GM18498 (cell line): ENCODE data around the gene ZNF420.
"Not testable (repeated sequence)": the region's sequence is repeated elsewhere in the genome, so short reads cannot be mapped to it uniquely, and the experiment has no call there.

ENCODE experiments used
- ATAC-seq: cut with Tn5 transposase; IDR thresholded peaks from one replicate; pipeline ENCODE4 v1.9.1; 2021; ENCODE audit warnings: mild to moderate bottlenecking, moderate library complexity; ENCODE audit not compliant: unreplicated experiment

Gene ZNF420

DNA sequence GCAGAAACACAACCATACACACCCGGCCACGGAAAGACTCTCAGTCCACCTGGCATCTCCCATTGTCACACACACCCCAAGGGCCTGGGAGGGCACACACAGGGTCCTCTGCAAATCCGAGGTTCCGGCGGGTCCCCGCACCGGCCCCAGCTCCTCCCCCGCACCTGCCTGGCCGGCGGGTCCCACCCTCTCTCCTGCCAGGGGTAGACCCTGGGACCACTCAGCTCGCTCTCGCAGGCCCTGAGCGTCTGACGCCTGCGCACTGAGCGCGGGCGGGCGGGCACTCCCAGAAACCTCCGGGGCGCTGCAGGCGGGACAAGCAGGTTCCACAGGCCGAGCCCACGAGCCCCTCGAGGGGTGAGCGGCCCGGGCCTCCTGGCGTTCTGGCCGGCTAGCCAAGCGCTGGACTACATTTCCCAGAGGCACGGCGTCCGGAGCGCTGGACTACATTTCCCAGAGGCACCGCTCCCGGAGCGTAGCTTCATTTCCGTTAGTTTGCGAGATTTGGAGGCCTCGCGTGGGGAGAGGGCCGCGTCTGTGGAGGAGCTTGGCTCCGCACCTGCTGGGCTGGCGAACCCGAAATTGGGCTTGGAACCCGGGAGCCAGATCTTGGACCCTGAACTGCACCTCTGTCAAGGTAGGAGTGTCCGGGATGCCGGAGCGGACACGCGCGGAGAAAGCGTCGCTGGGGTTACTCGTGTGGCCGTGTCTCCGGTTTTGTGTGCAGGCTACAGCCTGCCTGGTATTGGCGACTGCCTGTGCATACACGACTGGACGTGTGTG, at the start of gene ZNF420:
Gene ZNF420 (plus strand): TSS at position 500 of the 783 bp plus-strand sequence. CDS start 10,686 bp downstream, outside the sequence.
- peak; percentile 97 for ATAC-seq

DNA sequence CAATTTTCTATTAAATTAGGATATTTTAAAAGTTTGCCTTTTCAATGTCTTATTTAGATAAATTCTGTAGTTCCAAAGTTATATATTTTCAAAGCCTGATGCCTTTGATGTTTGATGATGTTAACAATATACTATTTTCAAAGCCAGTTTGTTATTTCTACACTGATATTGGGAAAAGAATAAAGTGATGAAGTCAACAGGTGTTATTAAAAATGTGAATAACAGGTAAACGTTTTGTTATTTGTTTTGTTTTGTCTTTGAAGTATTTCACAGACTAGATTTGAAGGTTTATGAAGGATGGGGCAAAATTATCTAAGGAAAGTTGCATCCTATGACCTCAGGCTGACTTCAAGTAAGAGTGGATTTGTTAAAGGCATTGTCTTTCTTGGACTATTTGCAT, 33.1 kb upstream of the ZNF420 start:
- no peak for ATAC-seq

DNA sequence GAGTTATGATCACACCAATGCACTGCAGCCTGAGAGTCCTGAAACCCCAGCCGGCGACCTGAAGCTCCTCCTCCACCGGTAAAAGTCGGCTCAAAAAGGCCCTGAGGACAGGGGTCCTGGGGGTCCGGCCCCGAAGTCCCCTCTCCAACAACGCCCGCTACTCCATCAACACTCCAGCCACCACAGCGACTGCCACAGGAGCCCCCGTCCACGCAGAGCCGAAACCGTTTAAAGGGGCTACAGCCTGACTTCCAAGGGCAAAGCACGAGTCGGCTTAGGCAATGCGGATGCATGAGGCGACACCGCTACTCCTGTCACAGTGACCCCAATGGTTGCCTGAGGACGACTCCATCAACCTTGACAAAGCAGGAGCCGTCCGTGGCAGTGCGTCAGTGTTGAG, 22.9 kb upstream of the ZNF420 start:
- no peak for ATAC-seq

DNA sequence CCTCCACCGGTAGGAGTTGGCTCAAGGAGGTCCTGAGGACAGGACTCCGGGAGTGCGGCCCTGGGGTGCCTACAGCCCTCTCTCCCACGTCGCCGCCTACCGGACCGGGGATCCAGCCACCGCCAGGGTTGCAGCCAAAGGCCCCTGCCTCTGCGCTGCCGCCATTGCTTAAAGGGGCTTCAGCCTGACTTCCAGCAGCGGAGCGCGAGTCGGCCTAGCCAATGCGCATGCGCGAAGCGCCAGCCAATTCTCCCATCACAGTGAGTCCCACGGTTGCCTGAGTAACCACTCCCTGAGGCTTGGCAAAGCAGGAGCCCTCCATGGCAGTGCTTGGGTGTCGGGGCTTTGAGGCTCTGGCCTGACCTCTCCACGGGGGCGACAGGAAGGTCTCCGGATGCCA, 21.5 kb upstream of the ZNF420 start:
- ATAC-seq = no peak

DNA sequence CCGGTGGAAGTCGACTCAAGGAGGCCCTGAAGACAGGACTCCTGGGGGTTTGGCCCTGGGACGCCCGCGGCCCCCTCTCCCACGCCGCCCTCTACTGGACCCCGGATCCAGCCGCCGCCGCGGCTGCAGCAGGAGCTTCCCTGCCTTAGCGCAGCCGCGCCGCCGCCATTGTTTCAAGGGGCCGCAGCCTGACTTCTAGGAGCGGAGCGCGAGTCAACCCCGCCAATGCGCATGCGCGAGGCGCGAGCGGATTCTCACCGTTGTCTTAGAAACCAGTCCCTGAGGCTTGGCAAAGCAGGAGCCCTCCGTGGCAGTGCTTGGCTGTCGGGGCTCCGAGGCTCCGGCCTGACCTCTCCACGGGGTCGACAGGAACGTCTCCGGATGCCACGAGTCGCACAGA, 19.1 kb upstream of the ZNF420 start:
- no peak for ATAC-seq

DNA sequence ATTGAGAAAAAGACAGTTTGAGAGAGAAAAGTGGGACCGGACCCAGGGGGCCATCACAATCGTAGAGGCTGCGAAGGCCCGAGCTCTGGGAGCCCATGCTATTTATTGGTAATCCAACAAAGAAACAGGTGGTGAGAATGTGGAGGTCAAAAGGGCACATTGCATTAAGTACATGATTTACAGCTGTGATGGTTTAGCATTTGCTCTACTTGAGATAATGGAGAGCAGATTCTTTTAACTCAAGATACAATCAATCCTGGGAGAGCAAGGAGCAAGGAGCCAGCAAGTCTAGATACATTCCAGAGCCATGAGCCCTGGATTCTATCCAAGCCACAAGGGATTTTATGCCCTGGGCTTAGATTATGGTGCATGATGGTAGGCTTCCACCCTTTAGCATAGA, 13.3 kb upstream of the ZNF420 start:
- ATAC-seq = not testable (repeated sequence)

DNA sequence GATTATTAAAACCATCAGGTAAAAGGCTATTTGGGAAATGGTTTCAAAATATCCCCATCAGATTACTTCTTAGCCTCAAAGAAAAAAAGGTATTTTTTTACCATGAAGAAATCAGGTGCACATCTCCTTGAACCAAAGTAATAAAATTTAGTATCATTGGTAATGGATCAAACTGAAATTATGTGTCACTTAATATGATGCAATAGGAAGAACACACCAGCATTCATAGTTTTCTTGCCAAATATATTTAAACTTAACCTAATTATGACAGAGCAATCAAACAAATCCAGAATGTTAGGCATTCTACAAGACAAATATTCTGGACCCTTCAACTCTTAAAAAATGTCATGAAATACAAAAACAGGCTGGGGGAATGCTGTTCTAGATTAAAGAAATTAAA, 4.1 kb upstream of the ZNF420 start:
- no peak for ATAC-seq

DNA sequence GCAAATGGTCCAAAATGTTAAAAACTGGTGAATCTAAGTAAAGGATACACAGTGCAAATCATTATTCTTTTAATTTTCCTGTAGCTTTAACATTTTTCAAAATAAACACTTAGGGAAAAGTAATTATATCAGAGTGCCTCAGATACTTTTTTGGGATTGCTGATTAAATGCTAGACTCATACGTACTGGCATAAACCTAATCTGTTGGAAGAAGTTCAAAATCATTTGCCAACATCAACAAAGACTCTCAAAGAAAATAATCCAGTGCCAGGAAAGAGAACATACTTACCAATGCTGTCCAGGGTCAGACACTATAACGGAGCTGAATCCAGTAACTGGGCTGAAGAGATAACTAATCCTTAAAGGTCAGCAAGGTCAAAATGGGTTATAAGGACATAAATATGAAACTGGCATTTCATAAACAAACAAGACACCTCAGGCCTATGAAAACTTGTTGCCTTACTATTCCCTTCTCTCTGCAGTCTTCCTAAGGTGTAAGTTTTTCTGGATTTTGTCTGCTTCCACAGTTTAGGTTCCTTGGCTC, 3.3 kb upstream of the ZNF420 start:
- ATAC-seq = no peak

DNA sequence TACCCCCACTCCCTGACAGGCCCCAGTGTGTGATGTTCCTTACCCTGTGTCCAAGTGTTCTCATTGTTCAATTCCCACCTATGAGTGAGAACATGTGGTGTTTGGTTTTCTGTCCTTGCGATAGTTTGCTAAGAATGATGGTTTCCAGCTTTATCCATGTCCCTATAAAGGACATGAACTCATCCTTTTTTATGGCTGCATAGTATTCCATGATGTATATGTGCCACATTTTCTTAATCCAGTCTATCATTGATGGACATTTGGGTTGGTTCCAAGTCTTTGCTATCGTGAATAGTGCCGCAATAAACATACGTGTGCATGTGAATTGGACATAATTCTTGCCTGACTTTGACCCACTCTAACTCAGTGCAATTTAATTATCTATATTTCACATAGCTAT, 1.7 kb upstream of the ZNF420 start:
- not testable (repeated sequence) for ATAC-seq

DNA sequence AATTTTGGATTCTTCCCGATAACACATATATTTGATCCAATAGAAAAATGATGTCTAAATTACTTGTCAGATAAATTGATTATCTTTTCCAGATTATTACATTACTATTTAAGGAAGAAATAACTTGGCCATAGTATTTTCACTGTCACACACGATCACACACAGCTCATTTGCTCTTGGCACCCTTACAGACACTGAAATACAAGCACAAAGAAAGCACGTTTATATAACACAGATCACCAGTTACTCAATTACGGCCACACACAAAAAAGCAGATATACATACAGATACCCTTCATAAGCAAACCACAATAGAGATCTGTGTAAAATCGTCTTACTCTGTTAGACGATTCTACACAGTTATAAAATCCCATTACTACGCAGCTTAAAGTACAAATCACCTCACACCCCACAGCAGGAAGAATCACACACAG, 716 bp upstream of the ZNF420 start:
- no peak for ATAC-seq

DNA sequence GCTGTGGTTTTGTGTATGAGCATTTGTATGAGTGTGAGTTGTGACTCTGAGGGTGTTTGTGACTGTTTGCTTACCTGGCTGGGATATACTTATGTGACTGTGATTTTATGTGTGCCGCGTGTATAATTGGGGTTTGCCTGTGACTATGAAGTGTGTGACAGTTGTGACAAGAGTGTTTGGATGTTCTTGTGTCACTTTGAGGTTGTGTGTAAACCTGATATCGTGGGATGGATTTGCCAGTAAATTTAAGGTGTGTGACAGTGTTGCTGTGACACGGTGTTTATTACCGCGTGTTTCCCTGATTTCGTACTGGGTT, 442 bp downstream of the ZNF420 start:
- no peak for ATAC-seq

DNA sequence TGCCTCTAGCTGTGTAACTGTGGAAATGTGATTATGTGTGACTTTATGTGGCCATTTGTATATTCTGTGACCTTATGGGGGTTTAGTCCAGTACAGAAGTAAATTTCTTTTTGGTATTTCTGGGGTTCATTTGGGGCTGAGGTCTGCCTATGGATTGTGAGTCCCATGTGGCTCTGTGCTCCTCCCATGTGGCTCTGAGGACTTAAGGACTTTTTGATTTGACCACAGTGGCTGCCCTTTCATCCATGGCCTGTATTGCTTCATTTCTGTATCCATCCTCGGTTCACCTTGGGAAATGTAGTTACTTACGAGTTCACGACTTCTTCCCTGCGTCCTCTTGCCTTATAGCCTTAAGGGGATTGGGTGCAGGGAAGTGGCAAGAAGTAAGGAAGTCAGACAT, 1.0 kb downstream of the ZNF420 start:
- no peak for ATAC-seq

DNA sequence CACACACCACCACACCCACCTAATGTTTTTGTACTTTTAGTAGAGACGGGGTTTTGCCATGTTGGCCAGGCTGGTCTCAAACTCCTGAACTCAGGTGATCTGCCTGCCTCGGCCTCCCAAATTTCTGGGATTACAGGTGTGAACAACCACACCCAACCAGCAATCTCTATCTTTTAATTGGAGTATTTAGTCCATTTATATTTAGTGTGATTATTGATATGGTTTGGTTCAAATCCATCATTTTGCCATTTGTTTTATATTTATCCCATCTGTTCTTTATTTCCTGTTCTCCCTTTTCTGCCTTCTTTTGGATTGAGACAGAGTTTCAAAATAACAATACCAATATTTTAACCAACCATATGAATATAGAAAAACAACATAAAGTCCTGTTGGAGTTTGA, 4.1 kb downstream of the ZNF420 start:
- no peak for ATAC-seq

DNA sequence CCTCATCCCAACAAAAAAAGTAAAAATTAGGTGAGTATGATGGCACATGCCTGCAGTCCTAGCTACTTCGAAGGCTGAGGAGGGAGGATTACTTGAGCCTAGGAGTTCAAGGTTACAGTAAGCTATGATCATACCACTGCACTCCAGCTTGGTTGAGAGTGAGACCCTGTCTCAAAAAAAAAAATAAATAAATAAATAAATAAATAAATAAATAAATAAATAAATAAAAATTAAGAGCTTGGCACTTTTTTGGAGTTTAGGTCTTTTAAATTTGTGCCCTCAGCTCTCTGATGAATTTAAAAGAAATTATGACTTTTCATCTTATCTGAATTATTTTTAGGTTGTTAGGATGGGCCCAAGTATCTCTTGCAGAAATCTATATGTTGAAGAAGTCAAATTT, 8.9 kb downstream of the ZNF420 start:
- no peak for ATAC-seq

DNA sequence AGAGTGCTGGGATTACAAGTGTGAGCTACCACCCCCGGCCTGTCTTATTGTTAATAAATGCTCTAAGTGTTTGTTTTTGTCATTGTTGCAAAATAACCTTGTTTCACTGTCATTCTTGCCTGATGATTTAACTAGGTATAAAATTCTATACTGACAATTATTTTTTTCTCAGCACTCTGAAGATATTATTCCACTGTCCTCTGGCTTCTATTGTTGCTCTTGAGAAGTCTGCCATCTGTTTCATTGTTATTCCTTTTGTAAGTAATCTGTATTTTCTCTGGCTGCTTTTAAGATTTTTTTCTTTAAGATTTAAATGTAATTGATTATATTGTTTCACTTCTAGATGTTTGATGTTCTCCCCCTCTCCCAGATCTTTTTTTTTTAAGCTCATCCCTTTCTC, 17.6 kb downstream of the ZNF420 start:
- no peak for ATAC-seq

DNA sequence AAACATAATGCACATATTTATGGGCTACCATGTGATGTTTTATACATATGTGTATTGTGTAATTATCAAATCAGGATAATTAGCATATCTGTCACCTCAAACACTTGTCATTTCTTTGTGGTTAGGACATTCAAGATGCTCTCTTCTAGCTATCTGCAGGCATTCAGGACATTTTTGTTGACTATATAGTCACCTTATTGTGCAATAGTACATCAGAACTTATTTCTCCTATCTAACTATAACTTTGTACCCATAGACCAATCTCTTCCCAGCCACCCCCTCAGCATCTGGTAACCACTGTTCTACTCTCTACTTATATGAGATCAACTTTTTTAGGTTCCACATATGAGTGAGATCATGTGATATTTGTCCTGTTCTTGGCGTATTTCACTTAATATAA, 20.3 kb downstream of the ZNF420 start:
- no peak for ATAC-seq

DNA sequence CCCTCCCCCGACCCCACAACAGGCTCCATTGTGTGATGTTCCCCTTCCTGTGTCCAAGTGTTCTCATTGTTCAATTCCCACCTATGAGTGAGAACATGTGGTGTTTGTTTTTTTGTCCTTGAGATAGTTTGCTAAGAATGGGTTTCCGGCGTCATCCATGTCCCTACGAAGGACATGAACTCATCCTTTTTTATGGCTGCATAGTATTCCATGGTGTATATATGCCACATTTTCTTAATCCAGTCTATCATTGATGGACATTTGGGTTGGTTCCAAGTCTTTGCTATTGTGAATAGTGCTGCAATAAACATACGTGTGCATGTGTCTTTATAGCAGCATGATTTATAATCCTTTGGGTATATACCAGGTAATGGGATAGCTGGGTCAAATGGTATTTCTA, 25.9 kb downstream of the ZNF420 start:
- not testable (repeated sequence) for ATAC-seq

DNA sequence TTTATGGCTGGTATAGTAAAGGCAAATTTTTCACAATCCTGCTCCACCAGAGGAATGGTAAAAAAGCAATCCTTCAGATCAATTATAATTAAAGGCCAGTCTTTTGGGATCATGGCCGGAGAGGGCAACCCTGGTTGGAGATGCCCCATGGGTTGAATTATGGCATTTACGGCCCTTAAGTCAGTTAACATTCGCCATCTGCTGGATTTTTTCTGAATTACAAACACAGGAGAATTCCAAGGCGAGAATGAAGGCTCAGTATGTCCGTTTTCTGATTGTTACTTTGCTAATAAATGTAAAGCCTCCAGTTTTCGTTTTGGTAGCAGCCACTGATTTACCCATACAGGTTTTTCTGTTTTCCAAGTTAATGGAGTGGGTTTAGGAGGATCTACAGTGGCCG, 33.5 kb downstream of the ZNF420 start:
- not testable (repeated sequence) for ATAC-seq

DNA sequence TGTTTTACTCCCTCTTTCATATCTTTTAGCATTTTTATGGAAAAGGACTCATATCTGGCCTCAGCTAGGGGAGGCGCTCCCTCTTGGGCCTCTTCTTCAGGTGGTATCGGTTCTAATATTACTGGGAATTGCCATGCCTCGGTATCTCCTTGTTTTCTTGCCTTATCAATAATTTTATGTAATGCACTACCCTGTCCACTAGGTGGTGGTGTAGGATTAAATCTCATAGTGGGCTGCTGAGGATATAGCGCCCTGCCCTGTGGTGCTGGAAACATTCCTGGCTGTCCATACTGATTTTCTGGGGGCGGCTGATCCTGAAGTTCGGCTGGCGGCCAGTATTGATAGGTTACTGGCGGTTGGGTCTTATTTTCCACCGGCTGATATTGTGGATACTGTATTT, 35.8 kb downstream of the ZNF420 start:
- no peak for ATAC-seq

DNA sequence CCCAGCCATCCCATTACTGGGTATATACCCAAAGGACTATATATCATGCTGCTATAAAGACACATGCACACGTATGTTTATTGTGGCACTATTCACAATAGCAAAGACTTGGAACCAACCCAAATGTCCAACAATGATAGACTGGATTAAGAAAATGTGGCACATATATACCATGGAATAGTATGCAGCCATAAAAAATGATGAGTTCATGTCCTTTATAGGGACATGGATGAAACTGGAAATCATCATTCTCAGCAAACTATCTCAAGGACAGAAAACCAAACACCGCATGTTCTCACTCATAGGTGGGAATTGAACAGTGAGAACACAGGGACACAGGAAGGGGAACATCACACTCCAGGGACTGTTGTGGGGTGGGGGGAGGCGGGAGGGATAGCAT, 43.9 kb downstream of the ZNF420 start:
- ATAC-seq = not testable (repeated sequence)

DNA sequence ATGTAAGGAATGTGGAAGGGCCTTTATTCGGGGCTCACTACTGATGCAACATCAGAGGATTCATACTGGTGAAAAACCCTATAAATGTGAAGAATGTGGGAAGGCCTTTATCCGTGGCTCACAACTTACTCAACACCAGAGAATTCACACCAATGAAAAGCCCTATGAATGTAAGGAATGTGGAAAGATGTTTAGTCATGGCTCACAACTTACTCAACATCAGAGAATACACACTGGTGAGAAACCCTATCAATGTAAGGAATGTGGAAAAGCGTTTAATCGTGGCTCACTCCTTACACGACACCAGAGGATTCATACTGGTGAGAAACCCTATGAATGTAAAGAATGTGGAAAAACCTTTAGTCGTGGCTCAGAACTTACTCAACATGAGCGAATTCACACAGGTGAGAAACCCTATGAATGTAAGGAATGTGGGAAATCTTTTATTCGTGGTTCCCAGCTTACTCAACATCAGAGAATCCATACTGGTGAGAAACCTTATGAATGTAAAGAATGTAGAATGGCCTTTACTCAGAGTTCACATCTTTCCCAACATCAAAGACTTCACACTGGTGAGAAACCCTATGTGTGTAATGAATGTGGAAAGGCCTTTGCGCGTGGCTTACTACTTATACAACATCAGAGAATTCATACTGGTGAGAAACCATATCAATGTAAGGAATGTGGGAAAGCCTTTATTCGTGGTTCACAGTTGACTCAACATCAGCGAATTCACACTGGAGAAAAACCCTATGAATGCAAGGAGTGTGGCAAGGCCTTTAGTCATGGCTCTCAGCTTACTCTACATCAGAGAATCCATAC, 50.0 kb downstream of the ZNF420 start:
- ATAC-seq = no peak

DNA sequence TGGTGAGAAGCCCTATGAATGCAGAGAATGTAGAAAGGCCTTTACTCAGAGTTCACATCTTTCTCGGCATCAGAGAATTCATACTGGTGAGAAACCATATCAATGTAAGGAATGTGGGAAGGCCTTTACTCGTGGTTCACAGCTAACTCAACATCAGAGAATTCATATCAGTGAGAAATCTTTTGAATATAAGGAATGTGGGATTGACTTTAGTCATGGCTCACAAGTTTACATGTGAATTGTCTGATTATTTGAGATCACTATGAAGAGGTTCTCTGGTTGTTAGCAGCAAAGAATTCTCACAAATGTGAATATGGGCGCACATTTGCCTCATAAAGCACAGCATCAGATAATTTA, 50.6 kb downstream of the ZNF420 start:
- no peak for ATAC-seq
